ENCODE data around the gene POLR1B. TPM values are rescaled to one million over a fixed set of nuclear protein-coding genes. Genes with fewer than 3 reads are reported as not detected.
A peak's percentile ranks its signal among the peaks of the same experiment; 100 is the strongest.
"Not testable (repeated sequence)": the region's sequence is repeated elsewhere in the genome, so short reads cannot be mapped to it uniquely, and the experiment has no call there.

Gene POLR1B
- total and polyA plus RNA-seq, 4 experiments from 2014 or later = 18.4 to 31.3 (median 27.5) TPM

DNA sequence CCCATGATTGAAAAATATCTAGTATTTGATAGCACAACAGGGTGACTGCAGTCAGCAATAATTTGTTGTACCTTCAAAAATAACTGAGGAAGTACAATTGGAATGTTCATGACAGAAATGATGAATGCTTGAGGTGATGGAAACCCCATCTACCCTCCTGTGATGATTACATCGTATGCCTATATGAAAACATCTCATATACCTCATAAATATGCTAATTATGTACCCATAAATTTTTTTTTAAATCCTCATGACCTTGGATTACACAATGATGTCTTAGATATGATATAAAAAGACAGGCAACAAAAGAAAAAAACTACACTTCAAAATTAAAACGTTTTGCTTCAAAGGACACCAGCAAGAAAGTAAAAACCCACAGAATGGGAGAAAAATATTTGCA, 1.4 kb upstream of the POLR1B start:
- H3K4me1 Mint-ChIP-seq = peaks cover 5 to 12% (median 9%) of the 10 kb centered on the region in 4 donors
- no peak for DNase-seq
- ChIA-PET CTCF (ENCODE audit: partially characterized antibody) (interaction anchor here (1.0 kb wide), 1 partner anchor 60 kb away, joined by 3 read pairs; no protein-coding TSS in a partner anchor), POLR2A (ENCODE audit: partially characterized antibody) (interaction anchor here (0.7 to 4.1 kb wide), 4 partner anchors 43 to 286 kb away, joined by 3 to 27 read pairs (median 12); partner anchors contain the start of genes CHCHD5 and ZC3H8)
- H3K36me3 Mint-ChIP-seq = peaks cover 0 to 8% of the 10 kb centered on the region in 2 donors
- Histone ChIP-seq H3K4me1 (ENCODE audit: insufficient read depth, low read length) (peaks cover 24% of the 10 kb centered on the region), H3K36me3 (ENCODE audit: insufficient read depth, low read length) (no peaks in the 10 kb centered on the region), H3K27me3 (ENCODE audit: insufficient read depth, low read length) (no peaks in the 10 kb centered on the region), H3K27ac (ENCODE audit: low read depth, low read length) (peak overlapping the region; percentile 90), H3K4me3 (ENCODE audit: low read length in 2 of 2) (peak overlapping the region in 1 of 2 donors; percentile 70), H3K9me3 (ENCODE audit: control insufficient read depth in 1 of 2, low read length in 2 of 2) (no peaks in the 10 kb centered on the region)
- H3K27me3 Mint-ChIP-seq = no peaks in the 10 kb centered on the region
- intact Hi-C loops (cut with micrococcal nuclease) = no loop called here
- H3K9me3 Mint-ChIP-seq = peaks cover 0 to 2% (median 0%) of the 10 kb centered on the region in 8 donors
- peak overlapping the region in 1 of 8 donors; percentile 31 for H3K4me3 Mint-ChIP-seq
- H3K27ac Mint-ChIP-seq = no peak overlapping the region

DNA sequence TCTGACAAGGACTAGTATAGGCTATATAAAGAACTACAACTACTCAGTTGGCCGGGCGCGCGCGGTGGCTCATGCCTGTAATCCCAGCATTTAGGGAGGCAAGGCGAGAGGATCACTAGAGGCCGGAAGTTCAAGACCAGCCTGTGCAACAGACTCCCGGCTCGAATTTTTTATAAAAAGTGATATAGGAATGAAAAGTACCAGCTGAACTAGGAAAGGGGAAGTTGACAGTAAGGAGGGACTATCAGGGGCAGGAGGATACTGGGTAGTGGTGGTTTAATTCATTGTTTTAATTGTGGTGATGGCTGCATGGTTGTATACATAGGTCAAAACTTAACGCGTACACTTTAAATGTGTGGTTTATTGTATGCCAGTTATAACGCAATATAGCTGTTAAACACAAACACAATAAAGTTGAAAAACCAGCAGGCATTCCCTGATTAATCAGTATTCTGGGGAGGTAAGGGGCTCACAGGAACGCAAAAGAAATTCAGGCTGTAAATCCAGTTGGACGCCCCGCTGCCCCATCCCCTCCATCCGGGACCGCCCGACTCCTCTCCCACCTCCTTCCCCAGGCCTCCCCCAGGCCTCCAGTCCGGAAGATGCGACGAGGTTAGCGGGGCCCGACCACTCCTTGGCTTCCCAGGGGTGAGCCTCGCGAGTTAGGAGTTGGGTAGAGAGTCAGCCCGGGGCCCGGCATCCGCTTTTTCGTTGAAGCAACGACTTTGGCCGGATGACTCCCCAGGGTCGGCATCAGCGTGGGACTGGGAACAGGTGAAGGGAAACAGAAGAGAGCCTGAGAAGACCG, 746 bp upstream of the POLR1B start:
- Histone ChIP-seq H3K36me3 (ENCODE audit: insufficient read depth, low read length) (no peaks in the 10 kb centered on the region), H3K27me3 (ENCODE audit: insufficient read depth, low read length) (no peaks in the 10 kb centered on the region), H3K27ac (ENCODE audit: low read depth, low read length) (peak overlapping the region; percentile 90), H3K4me3 (ENCODE audit: low read length in 2 of 2) (peak overlapping the region; percentile 70 to 98), H3K9me3 (ENCODE audit: control insufficient read depth in 1 of 2, low read length in 2 of 2) (no peaks in the 10 kb centered on the region), H3K4me1 (ENCODE audit: insufficient read depth, low read length) (peaks cover 24% of the 10 kb centered on the region)
- Mint-ChIP-seq H3K4me1 (peaks cover 5 to 12% (median 9%) of the 10 kb centered on the region in 4 donors), H3K27me3 (no peaks in the 10 kb centered on the region), H3K36me3 (peaks cover 0 to 8% of the 10 kb centered on the region in 2 donors), H3K27ac (no peak overlapping the region), H3K9me3 (peaks cover 0 to 2% (median 0%) of the 10 kb centered on the region in 8 donors), H3K4me3 (no peak overlapping the region)
- ChIA-PET CTCF (ENCODE audit: partially characterized antibody) (no interaction called here), POLR2A (ENCODE audit: partially characterized antibody) (interaction anchor here (0.5 to 4.1 kb wide), 5 partner anchors 42 to 287 kb away, joined by 3 to 27 read pairs (median 4); partner anchors contain the start of genes CHCHD5 and ZC3H8)
- intact Hi-C loops (cut with micrococcal nuclease) = loop anchor here (1.0 kb wide), 4 partner anchors 43 to 486 kb away; partner anchors contain the start of genes CHCHD5, SLC20A1 and TMEM87B
- peak in 1 of 5 donors; percentile 0 for DNase-seq

DNA sequence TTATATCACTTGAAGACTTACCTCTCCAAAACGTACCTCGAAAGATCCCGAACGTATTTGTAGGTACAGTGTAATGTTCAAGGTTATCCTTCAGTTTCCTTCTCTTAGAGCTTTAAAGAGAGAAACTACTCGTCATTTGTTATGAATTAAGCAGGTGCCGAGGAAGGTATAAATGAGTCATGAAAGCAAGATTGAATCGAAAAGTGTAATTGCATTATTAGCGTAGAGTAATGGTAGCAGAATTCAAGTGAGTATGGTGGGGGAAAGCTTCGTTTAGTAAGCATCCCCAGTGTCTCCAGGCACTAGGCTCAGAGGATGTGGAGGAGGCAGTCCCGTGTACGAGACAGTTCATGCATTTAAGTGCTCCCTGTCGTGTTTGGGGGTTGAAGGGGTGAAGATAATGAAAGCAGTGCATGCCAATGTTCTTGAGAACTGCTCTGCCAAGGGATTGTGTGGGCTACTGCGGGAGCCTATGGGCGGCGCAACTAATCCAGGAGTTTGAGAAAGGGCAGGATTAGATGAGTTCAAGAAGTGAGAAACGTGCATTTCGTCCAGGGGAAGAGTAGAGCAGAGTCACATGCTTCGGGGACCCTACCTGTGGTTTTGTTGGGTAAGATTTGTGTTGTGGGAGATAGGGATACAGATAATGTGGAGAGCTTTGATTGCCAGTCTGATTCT, 858 bp downstream of the POLR1B start:
- peak overlapping the region; percentile 90 for H3K27ac ChIP-seq (ENCODE audit: low read depth, low read length)
- H3K9me3 ChIP-seq (ENCODE audit: control insufficient read depth in 1 of 2, low read length in 2 of 2) = no peaks in the 10 kb centered on the region
- ChIA-PET CTCF (ENCODE audit: partially characterized antibody) (interaction anchor here (0.6 to 2.0 kb wide), 3 partner anchors 23 to 82 kb away, joined by 3 to 6 read pairs (median 3); no protein-coding TSS in a partner anchor), POLR2A (ENCODE audit: partially characterized antibody) (interaction anchor here (1.5 to 4.1 kb wide), 3 partner anchors 41 to 660 kb away, joined by 3 to 27 read pairs (median 21); partner anchors contain the start of gene CHCHD5)
- Mint-ChIP-seq H3K27ac (no peak overlapping the region), H3K4me3 (no peak overlapping the region), H3K27me3 (no peaks in the 10 kb centered on the region), H3K9me3 (peaks cover 0 to 2% (median 0%) of the 10 kb centered on the region in 8 donors), H3K4me1 (peaks cover 5 to 12% (median 10%) of the 10 kb centered on the region in 4 donors), H3K36me3 (peaks cover 15 to 23% of the 10 kb centered on the region in 2 donors)
- DNase-seq = peak in 4 of 5 donors; percentile 1 to 11 (median 3)
- H3K36me3 ChIP-seq (ENCODE audit: insufficient read depth, low read length) = peaks cover 10% of the 10 kb centered on the region
- intact Hi-C loops (cut with micrococcal nuclease) = loop anchor here (1.0 kb wide), 4 partner anchors 41 to 488 kb away; partner anchors contain the start of genes CHCHD5, SLC20A1 and TMEM87B
- peak overlapping the region; percentile 70 to 98 for H3K4me3 ChIP-seq (ENCODE audit: low read length in 2 of 2)
- H3K27me3 ChIP-seq (ENCODE audit: insufficient read depth, low read length) = no peaks in the 10 kb centered on the region
- peaks cover 24% of the 10 kb centered on the region for H3K4me1 ChIP-seq (ENCODE audit: insufficient read depth, low read length)

DNA sequence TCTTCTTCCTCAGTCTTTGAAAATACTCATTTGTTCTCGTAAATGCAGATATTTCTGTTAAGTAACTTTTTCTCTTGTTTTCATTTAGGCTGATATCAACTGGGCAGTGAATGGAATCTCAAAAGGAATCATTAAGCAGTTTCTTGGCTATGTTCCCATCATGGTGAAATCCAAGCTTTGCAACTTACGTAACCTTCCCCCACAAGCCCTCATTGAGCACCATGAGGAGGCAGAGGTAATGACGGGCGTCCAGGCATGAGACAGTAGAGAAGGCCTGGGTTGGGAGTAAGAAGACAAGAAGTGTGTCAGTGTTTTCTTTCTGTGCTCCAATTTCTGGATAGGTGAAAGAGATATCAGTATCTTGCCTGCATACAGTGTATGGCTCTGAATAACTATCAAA, 5.1 kb downstream of the POLR1B start:
- no peak overlapping the region for H3K4me3 Mint-ChIP-seq
- H3K4me1 Mint-ChIP-seq = peaks cover 0 to 11% (median 4%) of the 10 kb centered on the region in 4 donors
- H3K9me3 Mint-ChIP-seq = no peaks in the 10 kb centered on the region
- POLR2A ChIA-PET (ENCODE audit: partially characterized antibody) = no interaction called here
- H3K27me3 ChIP-seq (ENCODE audit: insufficient read depth, low read length) = no peaks in the 10 kb centered on the region
- H3K27me3 Mint-ChIP-seq = no peaks in the 10 kb centered on the region
- CTCF ChIA-PET (ENCODE audit: partially characterized antibody) = interaction anchor here (0.8 kb wide), 1 partner anchor 36 kb away, joined by 6 read pairs; no protein-coding TSS in a partner anchor
- peaks cover 15% of the 10 kb centered on the region for H3K4me1 ChIP-seq (ENCODE audit: insufficient read depth, low read length)
- intact Hi-C loops (cut with micrococcal nuclease) = no loop called here
- no peak overlapping the region for H3K27ac ChIP-seq (ENCODE audit: low read depth, low read length)
- peak overlapping the region in 1 of 7 donors; percentile 36 for H3K27ac Mint-ChIP-seq
- peaks cover 48 to 49% of the 10 kb centered on the region in 2 donors for H3K36me3 Mint-ChIP-seq
- no peaks in the 10 kb centered on the region for H3K9me3 ChIP-seq (ENCODE audit: control insufficient read depth in 1 of 2, low read length in 2 of 2)
- no peak overlapping the region for H3K4me3 ChIP-seq (ENCODE audit: low read length in 2 of 2)
- no peak for DNase-seq
- peaks cover 43% of the 10 kb centered on the region for H3K36me3 ChIP-seq (ENCODE audit: insufficient read depth, low read length)

DNA sequence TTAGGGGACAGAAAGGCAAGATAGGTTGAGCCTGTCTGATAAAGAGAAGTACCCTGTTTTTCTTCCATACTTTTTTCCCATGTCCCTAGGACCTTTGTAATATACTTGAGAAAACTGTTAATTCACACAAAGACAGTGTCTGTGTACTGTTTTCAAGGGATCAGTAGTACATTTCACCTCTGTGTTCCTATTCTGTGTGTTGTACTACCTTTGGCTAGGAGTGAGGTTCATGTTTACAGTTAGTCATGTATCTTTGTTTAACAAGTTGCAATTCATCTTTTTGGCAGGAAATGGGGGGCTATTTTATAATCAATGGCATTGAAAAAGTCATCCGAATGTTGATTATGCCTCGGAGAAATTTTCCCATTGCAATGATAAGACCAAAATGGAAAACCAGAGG, 6.7 kb downstream of the POLR1B start:
- POLR2A ChIA-PET (ENCODE audit: partially characterized antibody) = no interaction called here
- Histone ChIP-seq H3K27ac (ENCODE audit: low read depth, low read length) (no peak overlapping the region), H3K27me3 (ENCODE audit: insufficient read depth, low read length) (no peaks in the 10 kb centered on the region), H3K4me1 (ENCODE audit: insufficient read depth, low read length) (peaks cover under 1% of the 10 kb centered on the region), H3K36me3 (ENCODE audit: insufficient read depth, low read length) (peaks cover 52% of the 10 kb centered on the region), H3K9me3 (ENCODE audit: control insufficient read depth in 1 of 2, low read length in 2 of 2) (no peaks in the 10 kb centered on the region), H3K4me3 (ENCODE audit: low read length in 2 of 2) (no peak overlapping the region)
- Mint-ChIP-seq H3K4me1 (peaks cover 0 to 14% (median 4%) of the 10 kb centered on the region in 4 donors), H3K4me3 (no peak overlapping the region), H3K36me3 (peaks cover 62 to 64% of the 10 kb centered on the region in 2 donors), H3K9me3 (no peaks in the 10 kb centered on the region), H3K27me3 (no peaks in the 10 kb centered on the region), H3K27ac (no peak overlapping the region)
- no peak for DNase-seq
- intact Hi-C loops (cut with micrococcal nuclease) = no loop called here
- CTCF ChIA-PET (ENCODE audit: partially characterized antibody) = no interaction called here

DNA sequence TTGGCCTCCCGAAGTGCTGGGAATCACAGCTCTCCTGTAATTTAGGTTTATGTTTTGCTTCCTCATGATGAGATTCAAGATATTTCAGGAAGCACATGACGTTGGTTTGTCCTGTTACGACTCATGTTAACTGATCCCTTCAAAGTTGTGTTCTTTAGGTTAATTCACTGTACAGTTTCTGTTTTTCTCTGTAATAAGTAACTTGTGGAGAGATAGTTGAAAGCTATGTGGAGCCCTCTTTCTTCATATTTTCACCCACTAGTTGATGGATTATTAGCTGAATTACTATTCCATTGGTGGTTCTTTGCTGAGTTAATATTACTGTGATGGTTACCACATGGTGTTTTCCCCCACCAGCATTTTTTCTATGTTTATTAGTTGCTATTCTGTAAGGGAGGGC, 23.8 kb downstream of the POLR1B start:
- no peak for DNase-seq
- Mint-ChIP-seq H3K27ac (peak overlapping the region in 1 of 7 donors; percentile 25), H3K4me1 (peaks cover 0 to 2% (median under 1%) of the 10 kb centered on the region in 4 donors), H3K27me3 (no peaks in the 10 kb centered on the region), H3K36me3 (peaks cover 62 to 69% of the 10 kb centered on the region in 2 donors), H3K9me3 (peaks cover 0 to 14% (median 7%) of the 10 kb centered on the region in 8 donors), H3K4me3 (no peak overlapping the region)
- no peaks in the 10 kb centered on the region for H3K9me3 ChIP-seq (ENCODE audit: control insufficient read depth in 1 of 2, low read length in 2 of 2)
- H3K4me1 ChIP-seq (ENCODE audit: insufficient read depth, low read length) = no peaks in the 10 kb centered on the region
- ChIA-PET CTCF (ENCODE audit: partially characterized antibody) (no interaction called here), POLR2A (ENCODE audit: partially characterized antibody) (no interaction called here)
- H3K27ac ChIP-seq (ENCODE audit: low read depth, low read length) = no peak overlapping the region
- intact Hi-C loops (cut with micrococcal nuclease) = no loop called here
- no peak overlapping the region for H3K4me3 ChIP-seq (ENCODE audit: low read length in 2 of 2)
- peaks cover 48% of the 10 kb centered on the region for H3K36me3 ChIP-seq (ENCODE audit: insufficient read depth, low read length)
- no peaks in the 10 kb centered on the region for H3K27me3 ChIP-seq (ENCODE audit: insufficient read depth, low read length)

DNA sequence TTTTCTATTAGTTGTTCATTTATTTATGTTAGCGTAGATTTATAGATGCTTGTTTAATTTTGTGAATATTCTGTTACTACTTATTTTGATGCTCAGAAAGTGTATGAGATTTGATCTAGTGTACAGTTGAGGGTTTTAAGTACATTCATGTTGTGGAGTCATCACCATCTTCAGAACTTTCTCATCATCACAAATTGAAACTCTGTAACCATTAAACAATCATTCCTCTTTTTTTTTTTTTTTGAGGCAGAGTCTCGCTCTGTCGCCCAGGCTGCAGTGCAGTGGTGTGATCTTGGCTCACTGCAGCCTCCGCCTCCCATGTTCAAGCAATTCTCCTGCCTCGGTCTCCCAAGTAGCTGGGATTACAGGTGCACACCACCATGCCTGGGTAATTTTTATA, 24.2 kb downstream of the POLR1B start:
- H3K4me1 ChIP-seq (ENCODE audit: insufficient read depth, low read length); H3K27ac ChIP-seq (ENCODE audit: low read depth, low read length); H3K27me3 Mint-ChIP-seq; intact Hi-C loops (cut with micrococcal nuclease); H3K27me3 ChIP-seq (ENCODE audit: insufficient read depth, low read length); H3K4me1 Mint-ChIP-seq; H3K27ac Mint-ChIP-seq; CTCF ChIA-PET (ENCODE audit: partially characterized antibody); POLR2A ChIA-PET (ENCODE audit: partially characterized antibody); H3K4me3 ChIP-seq (ENCODE audit: low read length in 2 of 2); DNase-seq; H3K4me3 Mint-ChIP-seq; H3K9me3 ChIP-seq (ENCODE audit: control insufficient read depth in 1 of 2, low read length in 2 of 2): not testable (repeated sequence)
- Mint-ChIP-seq H3K9me3 (peaks cover 0 to 14% (median 7%) of the 10 kb centered on the region in 8 donors), H3K36me3 (peaks cover 62 to 69% of the 10 kb centered on the region in 2 donors)
- H3K36me3 ChIP-seq (ENCODE audit: insufficient read depth, low read length) = peaks cover 48% of the 10 kb centered on the region

Data from CD4-positive, alpha-beta memory T cell (primary cell).